Activated CD8-positive, alpha-beta memory T cell treated with anti-CD3 and anti-CD28 coated beads for 4 hours (primary cell): Measurements from ENCODE around the gene NTRK1.

Experiments
- DNase-seq, 2 donors: peaks; one replicate each; pipeline ENCODE4 v3.0.0-alpha.2; 2020; ENCODE audit warnings: low read depth in 2 of 2

NTRK1 gene

DNA sequence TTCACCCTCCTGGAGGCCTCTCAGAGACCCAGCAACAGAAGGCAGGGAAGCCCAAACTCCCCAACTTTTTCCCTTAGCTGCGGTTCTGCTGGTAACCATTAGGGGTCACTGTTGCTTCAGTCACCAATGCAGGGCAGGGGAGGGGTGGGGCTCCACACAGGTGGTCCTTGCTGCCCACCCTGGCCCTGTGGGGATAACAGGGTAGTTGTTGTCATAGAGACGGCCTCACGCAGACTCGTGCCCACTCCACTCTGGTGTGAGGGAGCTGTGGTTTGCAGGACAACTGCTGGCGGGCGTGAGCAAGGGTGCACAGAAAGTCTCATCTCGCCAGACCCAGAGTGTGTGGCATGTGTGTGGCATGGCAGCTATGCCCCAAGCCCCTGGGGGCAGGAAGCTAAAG lies 21.7 kb upstream of the NTRK1 start:
- DNase-seq: no peak

DNA sequence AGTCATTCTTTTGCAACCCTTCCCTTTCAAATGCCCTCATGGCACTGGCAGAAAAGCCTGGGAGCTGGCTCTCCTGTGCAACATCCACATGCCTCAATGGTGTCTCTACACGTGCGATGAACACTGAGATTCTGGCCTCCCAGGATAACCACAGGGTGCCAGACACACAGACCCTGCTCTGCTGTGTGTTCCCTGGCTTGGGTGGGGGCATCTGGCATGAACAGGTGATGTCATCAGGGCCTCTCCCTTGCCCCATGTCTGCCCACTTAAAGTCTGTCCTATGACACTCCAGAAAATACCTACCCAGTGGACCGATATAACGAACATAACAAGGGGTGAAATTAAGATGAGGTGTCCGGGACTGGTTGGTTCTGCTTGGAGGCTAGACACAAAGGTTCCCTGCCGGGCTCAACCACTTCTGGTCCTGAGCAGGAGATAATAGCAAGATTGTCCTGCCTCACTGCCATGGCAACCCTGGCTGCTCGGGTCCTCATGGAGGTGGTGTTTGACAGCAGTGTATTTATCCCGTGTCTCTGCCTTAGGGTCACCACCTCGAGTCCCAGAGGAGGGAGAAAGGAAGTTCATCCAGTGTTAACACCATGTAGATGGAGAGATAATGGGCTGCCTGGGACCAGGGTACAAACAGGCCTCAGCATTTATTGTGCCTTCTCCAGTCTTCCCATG lies 21.1 kb upstream of the NTRK1 start:
- DNase-seq: no peak

DNA sequence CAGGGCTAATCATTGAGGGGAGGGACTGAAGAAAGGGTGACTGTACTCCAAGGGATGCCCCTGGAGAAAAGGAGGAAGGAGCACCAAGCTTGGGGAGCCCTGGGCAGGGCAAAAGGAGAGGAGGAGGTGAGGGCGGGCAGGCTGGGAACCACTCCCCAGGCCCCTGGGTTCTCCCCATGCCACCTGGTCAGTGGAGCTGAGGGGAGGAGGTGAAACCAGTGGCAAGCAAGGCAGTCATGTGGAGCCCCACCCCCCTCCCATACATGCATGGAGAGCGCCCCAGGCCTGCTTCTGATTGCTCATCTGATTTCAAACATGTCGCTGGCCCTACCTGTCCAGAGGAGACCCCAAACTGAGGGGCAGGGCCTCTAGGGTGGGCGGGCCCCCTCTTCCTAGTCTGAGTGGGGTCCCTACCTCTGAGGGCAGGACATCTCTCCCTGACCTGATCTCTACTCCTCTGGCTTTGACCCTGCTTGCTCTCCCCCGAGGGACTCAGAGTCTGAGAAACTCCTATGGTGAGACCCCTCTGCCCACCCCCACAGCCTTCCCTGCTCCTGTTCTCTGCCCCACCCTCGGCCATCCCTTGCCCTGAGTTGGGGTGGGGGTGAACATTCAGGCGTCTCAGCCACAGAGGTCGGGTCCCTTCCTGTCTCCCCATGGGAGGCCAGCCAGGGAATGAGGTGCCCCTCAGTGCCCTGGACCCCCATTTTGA lies 20.3 kb upstream of the NTRK1 start:
- no peak for DNase-seq

DNA sequence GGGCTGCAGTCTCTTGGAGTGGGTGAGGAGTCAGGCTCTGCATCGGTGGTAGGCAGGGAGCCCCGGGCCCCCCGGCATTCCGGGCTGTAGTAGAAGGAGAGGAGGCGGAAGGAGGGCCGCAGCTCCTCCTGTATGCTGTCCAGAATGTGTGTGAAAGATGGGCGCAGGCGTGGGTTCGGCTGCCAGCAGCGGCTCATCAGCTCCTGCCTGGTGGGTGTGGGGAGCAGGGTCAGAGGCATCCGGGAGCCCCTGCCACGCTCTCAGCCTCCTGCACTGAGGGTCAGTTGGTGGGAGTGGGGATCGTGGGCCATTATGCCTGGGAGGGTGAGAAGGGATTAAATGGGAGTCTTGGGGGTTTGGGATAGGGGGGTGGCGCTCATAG lies 19.8 kb upstream of the NTRK1 start:
- no peak for DNase-seq

DNA sequence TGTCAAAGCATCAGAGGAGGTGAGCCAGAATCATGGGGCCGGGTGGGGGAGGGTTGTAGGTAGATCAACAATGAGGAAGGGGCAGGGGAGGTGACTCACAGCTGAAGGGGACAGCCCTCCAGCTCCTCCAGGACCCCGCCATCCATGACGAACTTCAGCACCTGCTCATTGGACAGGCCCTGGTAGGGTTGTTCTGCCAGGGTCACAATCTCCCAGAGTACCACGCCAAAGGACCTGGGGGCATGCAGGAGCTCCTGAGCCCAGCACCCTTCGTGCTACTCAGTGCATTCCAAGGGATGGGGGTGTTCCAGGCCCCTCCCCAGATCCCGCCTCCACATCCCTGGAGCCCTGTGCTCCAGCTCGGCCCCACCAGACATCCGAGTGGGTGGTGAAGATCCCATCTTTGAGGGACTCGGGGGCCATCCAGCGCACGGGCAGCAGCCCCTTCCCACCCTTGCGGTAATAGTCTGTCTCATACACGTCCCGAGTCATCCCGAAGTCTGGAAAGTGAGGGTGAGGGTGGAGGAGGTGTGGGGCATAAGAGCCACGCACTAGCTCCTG lies 19.3 kb upstream of the NTRK1 start:
- no peak for DNase-seq

DNA sequence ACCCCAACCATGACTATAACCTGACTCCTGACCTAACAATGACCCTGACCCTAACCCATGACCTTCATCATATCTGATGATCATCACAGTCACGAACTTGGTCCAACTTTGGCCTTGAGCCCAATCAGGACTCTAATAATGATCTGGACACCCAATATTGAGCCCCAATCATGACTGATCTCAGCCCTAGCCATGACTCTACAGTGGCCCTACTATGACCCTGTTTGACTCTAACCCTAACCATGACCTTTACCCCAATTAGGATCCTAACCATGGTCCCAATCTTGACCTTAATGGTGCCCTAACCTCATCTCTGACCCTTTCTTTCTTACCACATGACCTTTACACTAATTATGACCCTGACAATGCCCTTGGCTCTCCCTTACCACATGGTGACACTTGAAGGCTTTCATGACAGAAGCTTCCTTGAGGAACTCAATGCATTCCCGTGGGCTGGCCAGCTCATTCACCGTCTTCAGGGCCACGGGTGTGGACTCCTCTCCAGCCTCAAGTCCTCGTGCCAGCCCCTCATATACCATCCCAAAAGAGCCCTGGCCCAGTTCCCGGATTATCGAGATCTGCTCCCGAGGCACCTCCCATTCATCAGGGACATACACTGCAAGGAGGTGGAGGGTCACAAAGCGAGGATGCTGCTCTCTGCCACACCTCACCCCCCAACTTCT lies 17.9 kb upstream of the NTRK1 start:
- no peak for DNase-seq

DNA sequence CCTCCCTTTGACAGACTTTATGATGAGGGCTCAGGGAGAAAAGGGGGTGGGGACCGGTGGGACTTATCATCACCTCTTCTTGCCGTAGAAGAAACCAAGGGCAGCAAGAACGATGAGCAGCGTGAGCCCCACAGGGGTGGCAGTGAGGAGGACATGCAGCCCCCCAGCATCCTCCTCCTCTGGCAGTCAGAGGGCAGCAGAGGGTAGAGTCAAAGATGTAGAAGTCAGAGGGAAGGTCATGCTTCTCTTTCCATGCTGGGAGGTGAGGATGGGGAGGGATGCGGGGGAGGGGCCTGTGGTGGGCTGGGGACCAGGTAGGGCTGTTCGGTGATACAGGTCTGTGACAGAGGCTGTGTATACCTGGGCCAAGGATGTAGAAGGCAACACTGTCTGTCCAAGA lies 16.6 kb upstream of the NTRK1 start:
- DNase-seq: no peak

DNA sequence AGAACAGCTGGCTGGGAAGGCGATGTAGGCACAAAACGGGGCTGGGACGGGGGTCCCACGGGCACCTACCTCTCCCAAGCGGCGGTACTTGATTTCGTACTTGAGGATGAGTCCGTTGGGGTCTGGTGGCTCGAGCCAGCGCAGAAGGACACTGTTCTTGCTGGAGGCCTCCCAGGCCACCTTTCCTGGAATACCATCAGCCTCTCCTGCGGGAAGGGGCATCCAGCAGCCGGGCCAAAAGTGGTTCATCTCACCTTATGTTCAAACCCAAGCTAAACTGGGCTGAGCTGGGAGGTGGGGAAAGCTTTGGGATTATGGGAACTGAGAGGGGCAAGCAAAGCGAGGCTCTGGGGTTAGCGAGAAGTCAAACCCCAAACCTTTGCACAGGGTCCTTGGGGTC lies 16.0 kb upstream of the NTRK1 start:
- no peak for DNase-seq

DNA sequence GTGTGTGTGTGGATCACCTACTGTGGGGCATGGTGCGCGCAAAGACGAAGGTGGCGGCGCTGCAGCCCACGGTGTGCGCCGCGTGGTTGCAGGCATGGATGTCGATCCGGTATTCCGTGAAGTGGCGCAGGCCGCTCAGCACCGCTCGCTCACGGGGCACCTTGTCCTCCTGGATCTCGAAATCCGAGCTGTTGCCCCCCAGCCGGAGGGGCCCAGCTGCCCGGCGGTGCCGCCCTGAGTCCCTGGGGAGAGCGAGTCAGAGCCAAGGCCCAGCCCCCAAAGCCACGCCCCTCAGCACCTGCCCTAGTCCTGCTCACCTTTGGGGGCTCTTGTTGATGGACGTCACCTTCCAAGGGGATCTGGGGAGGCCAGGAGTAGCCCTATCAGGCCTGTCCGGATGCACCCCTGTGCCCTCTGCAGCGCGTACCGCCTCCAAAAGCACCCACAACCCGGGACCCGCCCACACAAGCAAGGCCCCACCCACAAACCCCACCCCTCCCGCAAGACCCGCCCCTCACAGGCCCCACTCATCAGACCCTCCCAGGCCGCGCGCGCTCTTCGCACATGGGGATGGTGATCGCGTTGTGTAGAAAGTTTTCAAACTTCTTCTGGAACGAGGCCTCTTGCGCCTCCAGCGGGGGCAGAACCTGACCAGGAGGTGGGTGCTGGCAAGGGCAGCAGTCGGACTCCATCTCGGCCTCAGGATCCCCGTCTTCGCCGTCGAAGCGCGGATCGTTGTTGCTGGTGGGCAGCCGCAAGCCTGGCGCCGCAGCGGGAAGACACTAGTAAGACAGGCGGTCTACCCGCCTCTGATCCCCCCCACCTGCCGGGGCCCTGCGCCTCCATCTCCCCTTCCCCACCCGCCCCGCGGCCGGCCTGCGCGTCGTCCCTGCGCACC lies 15.4 kb upstream of the NTRK1 start:
- no peak for DNase-seq

DNA sequence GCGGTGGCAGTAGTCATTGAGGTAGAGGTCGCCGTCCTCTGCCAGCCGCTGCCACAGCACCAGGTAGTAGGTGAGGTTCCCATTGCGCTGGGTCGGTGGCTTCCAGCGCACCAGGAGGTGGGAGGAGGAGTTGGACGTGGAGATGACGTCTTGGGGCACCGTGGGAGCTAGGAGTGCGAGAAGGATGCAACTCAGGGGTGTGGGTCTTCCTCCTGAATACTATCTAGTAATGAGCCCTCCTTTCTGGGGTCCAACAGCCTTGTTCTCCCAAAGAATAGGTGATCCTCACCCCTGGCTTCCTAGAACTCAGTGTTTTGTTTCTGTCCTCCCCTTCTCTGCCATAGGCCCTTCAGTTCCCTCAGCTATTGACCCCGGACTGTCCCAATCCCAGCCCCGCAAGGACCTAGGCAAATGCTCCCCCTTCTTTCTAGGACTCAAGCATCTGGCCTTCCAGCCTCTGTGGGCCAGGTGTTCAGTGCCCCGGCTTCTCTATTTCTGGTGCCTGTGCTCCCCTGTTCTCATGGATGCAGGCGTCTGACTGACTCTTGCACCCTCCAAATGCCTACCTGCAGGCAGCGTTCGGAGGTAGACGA lies 14.6 kb upstream of the NTRK1 start:
- DNase-seq: no peak

DNA sequence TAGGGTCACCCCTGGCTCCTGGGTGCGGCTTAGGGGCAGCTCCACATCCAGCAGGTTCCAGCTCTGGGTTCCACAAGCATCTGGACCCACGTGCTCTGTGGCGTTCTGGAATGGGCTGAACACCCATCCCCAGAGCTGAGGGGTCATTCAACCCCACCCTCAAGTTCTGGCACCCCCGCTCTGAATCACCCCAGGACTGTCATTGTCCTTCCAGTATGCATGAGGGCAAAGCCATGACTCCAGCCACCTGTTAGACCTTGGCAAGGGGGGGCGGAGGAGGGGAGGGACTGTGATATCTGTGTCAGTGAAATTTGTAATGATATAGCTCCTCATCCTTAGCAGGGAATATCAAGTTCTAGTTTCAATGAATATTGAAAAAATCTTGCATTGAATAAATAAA lies 14.0 kb upstream of the NTRK1 start:
- DNase-seq: no peak

DNA sequence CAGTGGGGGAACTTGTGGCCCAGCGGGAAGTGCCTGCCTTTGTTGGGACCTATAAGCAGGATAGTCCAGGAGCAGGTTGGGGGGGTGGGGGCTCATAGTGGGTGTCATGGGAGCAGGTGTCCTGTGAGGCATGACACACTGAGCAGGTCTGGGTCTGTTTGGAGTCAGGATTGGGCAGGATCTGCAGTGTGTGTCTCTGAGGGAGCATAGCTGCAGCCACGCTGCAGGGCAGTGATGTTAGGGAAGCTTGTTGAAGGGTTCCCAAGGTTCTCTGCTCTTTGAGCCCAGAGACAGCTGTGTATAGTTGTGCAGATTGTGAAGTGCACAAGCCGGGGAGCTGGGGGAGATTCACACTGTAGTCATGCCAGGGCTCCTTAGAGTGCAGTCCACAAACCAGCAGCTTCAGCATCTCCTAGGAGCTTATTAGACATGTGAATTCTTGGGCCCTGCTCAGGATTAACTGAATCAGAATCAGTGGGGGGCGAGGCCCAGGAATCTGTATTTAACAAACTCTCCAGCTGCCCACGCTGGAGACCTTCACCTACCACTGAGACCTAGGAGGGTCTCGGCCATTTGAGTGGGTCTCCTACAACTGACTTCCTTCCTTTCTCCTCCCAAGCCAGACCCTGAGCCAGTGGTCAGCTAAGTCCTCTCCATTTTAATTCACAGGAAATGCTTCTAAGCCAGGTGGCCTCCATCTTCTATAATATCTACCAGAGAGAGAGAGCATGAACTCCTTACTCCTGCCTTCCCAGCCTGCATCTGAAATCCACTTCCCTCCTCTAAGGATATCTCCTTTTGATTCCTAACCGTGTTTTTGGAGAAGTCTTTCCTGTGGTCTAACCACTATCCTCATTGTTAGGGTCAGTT lies 12.8 kb upstream of the NTRK1 start:
- DNase-seq: no peak

DNA sequence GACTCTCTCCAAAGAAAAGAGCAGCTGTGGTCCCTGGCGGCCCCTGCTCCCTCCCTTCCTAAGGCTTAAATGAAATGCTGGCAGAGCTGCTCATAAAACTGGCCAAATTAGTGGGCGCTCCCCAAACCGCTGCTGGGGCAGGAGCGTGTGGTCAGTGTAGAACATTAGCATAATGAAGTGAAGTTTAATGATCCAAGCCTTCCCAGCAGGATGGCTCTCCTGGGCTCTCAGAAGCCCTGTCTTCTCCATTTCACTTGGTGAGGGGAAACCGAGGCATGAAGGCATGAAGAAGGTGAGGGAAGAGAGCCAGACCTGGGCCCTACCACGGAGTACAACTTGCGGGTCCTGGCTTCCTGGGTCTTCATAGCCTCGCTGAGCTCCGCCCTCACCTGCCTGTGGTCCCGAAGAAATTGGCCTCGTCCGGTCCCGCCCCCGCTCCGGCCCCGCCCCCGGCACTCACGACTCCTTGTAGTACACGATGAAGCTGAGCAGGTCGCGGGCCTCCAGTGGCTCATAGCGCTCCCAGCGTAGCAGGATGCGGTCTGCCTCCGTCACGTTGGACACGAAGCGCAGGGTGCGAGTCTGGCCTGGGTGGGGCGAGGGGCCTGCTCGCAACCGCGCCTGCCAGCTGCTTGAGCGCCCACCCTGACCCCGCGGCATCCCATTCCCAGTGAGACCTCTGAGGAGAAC lies 12.1 kb upstream of the NTRK1 start:
- DNase-seq: peak; percentile 34 to 36

DNA sequence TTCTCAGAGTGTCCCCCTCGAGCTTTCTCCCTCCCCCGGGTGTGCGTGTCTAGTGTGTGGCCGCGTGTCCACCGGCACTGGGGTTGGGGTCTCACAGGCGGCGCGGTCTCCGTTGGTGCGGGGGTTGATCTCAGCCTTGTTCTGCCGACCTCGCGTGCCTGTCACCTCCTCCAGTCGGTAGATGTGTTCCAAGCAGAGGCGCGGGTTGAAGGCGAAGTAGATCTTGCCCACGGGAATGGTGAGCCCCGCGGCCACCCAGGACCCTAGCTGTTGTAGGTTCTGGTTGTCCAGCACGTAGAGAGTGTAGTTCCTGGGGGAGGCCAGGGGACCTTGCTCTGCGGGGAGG lies 11.5 kb upstream of the NTRK1 start:
- DNase-seq: no peak

DNA sequence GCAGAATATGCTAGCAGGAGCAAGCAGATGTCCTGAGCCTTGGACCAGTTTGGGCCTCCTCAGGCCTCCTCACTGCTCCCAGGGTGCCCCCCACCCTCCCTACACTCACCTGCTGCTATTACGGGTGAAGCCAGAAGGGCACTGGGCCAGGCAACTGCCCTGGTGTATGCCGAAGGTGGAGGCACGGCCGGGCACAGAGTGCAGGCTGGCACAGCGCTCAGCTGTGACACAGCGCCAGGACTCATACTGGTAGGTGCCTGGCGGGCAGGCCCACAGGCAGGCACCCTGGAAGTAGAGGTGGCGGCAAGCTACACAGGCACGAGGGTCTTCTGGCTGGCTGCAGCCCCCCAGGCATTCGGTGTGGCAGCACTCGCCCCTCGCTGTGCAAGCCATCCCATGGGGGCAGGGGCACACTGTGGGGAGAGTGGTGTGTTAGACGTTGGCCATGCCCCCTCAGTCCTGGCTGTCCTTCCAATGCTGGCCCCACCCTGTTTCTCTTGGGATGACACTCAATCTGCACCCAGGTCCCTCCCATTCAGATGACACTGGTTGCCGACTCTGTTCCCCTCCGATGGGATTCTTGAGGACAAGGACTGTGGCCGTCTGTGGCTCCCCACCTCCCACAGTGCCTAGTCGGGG lies 8.8 kb upstream of the NTRK1 start:
- DNase-seq: no peak

DNA sequence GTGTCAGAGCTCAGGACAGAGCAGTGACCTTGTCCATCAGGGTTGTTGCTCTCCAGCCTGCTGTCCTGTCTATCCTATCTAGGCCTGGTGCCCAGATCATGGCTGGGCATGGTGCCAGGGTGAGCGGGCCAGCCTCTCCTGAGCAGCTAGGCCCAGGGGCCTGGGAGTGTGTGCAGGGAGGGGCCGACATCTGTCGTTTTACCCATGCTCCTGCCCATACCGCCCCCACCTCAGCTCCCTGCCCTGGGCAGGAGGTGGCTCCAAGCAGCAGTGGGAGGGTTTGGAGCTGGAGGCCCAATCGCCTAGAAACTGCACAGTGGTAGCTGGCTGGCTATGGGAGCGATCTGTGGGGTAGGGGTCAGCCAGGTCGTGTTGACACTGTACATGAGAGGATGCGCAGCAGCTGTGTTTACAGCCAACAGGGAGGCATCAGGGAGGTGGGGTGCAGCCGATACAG lies 8.2 kb upstream of the NTRK1 start:
- DNase-seq: no peak

DNA sequence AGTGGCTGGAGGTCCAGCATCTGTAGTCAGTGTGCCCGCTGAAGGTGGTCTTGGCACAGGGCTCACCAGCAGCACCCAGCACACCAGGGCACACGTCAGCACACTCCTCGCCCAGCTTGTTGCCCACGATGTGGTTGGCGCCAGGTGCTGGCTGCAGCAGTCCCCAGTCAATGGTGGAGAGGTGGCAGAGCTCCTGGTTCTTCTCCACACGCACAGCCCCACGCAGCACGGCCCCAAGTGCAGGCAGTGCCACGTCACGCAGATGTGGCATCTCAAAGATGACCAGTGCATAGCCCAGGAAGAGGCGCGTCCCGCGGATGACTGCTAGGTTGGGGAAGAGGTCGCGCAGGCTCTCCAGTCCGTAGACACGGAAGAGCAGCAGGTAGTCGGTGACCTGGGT lies 6.9 kb upstream of the NTRK1 start:
- no peak for DNase-seq

DNA sequence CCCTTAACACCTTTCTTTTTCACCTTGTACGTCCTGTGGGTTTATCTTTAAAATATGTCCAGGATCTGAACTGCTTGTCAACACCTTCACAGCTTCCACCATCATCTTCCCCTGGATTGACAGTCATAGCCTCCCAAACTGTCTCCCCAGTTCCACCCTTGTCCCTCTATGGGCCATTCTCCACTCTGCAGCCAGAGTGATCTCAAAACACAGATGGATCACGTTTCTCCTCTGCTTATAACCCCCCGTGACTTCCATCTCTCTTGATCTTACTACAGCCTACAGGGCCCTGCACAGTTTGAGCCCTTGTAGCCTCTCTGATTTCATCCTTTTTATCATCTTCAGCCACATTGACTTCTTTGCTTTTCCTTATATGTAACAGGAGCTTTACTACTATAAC lies 6.0 kb upstream of the NTRK1 start:
- no peak for DNase-seq

DNA sequence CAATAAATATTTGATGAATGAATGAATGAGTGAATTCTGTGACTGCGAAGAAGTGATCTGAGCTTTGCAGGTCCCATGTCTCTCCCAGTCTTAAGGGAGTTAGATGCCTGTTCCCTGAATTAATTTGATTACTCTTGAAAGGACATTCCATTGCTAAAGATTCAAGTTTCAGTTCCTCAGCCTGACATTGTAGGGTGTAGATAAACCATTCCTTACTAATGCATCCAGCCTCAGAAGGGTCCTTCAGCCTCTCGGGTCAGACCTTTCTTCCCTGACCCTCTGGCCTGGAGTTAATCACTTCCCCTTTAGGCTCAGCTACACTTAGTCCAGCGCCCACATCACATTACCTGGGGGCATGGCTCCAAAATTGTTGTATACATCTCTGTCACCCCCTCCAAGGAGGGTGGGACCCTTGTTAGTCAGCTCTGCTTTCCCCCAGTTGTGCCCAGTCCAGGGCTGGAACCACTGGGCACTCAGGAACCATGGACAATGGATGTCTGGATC lies 4.3 kb upstream of the NTRK1 start:
- no peak for DNase-seq
